GM12878 (cell line): ENCODE measurements around the gene ANTXR2.

Experiments
- ATF7 ChIP-seq: fragments of 450-650 bp; IDR thresholded peaks from 2 replicates; pipeline ENCODE4 v1.6.1; 2016; ENCODE audit warnings: low read depth, mild to moderate bottlenecking
- CBX3 ChIP-seq: fragments of 200-600 bp; sonication (generic); IDR thresholded peaks from 2 replicates; pipeline ENCODE4 v1.6.1; 2016; ENCODE audit warnings: low read depth, borderline replicate concordance
- CEBPB ChIP-seq, 2 experiments: fragments of 150-350 bp in 1 of 2; IDR thresholded peaks; 2 replicates each; pipeline ENCODE4 v1.6.1; 2012 to 2014; ENCODE audit warnings: low read depth in 2 of 2, low read length in 2 of 2, borderline replicate concordance in 1 of 2, inconsistent platforms in 1 of 2
- CREM ChIP-seq: IDR thresholded peaks from 2 replicates; pipeline ENCODE4 v1.6.1; 2014; ENCODE audit warnings: antibody characterized with exemption, low read depth
- CTCF ChIP-seq, 3 experiments: IDR thresholded peaks in 2 of 3; conservative IDR thresholded peaks in 1 of 3; 2 replicates each; pipeline ENCODE4 v1.5.1; 2011; ENCODE audit warnings: low read depth in 3 of 3, low read length in 3 of 3, mild to moderate bottlenecking in 3 of 3, control low read depth in 2 of 3, moderate library complexity in 2 of 3, inconsistent platforms in 1 of 3, mixed read lengths in 1 of 3; ENCODE audit not compliant: control insufficient read depth in 2 of 3, insufficient read depth in 1 of 3; ENCODE audit errors: extremely low read depth in 1 of 3
- EZH2 ChIP-seq: IDR thresholded peaks from 2 replicates; pipeline ENCODE4 v1.6.1; 2012; ENCODE audit warnings: low read depth, mild to moderate bottlenecking, control low read depth, inconsistent platforms, low read length, borderline replicate concordance; ENCODE audit not compliant: control insufficient read depth
- GABPA ChIP-seq: IDR thresholded peaks from 2 replicates; pipeline ENCODE4 v1.6.1; 2014; ENCODE audit warnings: antibody characterized with exemption, low read depth, mild to moderate bottlenecking, inconsistent platforms
- RCOR1 ChIP-seq: conservative IDR thresholded peaks from 2 replicates; pipeline ENCODE4 v1.6.1; 2012; ENCODE audit warnings: low read depth, low read length, improper control_type of control experiment
- SMAD1 ChIP-seq: fragments of 450-650 bp; IDR thresholded peaks from 2 replicates; pipeline ENCODE4 v1.6.1; 2018; ENCODE audit warnings: mild to moderate bottlenecking, low read depth; ENCODE audit not compliant: partially characterized antibody
- SMAD5 ChIP-seq: IDR thresholded peaks from 2 replicates; pipeline ENCODE4 v1.6.1; 2016; ENCODE audit warnings: antibody characterized with exemption, low read depth
- SMC3 ChIP-seq: IDR thresholded peaks from 2 replicates; pipeline ENCODE4 v1.6.1; 2011; ENCODE audit warnings: low read length, improper control_type of control experiment, borderline replicate concordance
- ZBED1 ChIP-seq: IDR thresholded peaks from 2 replicates; pipeline ENCODE4 v1.6.1; 2016; ENCODE audit warnings: borderline replicate concordance

GRCh38 chr4:80115368-80116181, 42.5 kb upstream of the ANTXR2 start:
- no peak for TF ChIP-seq GABPA
- no peak for TF ChIP-seq CREM
- TF ChIP-seq CTCF (IDR thresholded peaks at IDR 0.05 in 2 of 3, conservative IDR thresholded peaks at IDR 0.05 in 1 of 3; ENCODE audit: control insufficient read depth in 2 of 3, extremely low read depth in 1 of 3, insufficient read depth in 1 of 3, low read depth in 3 of 3, low read length in 3 of 3): no peak
- no peak for TF ChIP-seq RCOR1
- no peak for TF ChIP-seq ATF7
- no peak for TF ChIP-seq SMC3
- no peak for TF ChIP-seq SMAD1
- no peak for TF ChIP-seq ZBED1
- no peak for TF ChIP-seq SMAD5
- TF ChIP-seq CEBPB (IDR thresholded peaks at IDR 0.05; ENCODE audit: borderline replicate concordance in 1 of 2, low read depth in 2 of 2, low read length in 2 of 2): no peak
- TF ChIP-seq EZH2: no peak
- TF ChIP-seq CBX3: no peak
